ENCODE measurements around the gene FLT3LG. TPM values are rescaled to one million over a fixed set of nuclear protein-coding genes. Genes with fewer than 3 reads are reported as not detected.
A peak's percentile ranks its signal among the peaks of the same experiment; 100 is the strongest.

Gene FLT3LG
- total RNA-seq, 2 experiments from 2014 or later = 250 to 282 TPM

DNA sequence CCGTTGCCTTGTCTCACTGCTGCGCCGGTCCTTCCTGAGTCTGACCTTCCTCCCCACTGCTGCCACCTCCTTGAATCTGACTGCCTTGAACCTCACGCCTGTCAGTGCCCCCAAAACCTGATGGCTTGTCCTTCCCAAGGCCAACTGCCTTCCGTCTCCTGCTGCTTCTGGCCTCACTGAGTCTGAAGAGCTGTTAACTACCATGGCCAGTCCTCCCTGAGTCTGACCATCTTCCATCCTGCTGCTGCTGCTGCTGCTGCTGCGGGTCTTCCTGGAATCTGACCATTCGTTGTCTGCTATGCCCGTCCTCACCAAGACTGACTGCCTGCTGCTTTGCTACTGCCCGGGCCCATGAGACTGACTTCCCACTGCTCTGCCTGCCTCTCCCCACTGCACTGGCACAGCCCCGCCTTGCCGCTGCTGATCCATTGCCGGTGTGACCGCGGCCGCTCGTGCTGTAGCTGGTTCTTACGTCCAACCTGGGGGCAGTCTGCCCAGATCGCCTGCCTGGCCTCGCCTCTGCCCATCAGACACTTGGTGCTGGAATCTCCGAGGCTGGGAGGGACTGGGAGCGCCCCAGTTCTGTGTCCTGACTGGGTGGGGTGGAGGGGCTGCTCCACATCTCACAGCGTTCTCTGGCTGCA, 50.9 kb downstream of the FLT3LG start:
- H3K27me3 Mint-ChIP-seq = peaks cover 2% of the 10 kb centered on the region
- no peak overlapping the region for H3K27ac Mint-ChIP-seq
- H3K4me1 Mint-ChIP-seq = peaks cover 13% of the 10 kb centered on the region
- POLR2A ChIA-PET = interaction anchor here (1.0 kb wide), 1 partner anchor 11 kb away, joined by 4 read pairs; no protein-coding TSS in a partner anchor
- DNase-seq = no peak
- H3K9me3 Mint-ChIP-seq = no peaks in the 10 kb centered on the region
- ATAC-seq (ENCODE audit: low read depth) = no peak
- no peaks in the 10 kb centered on the region for H3K36me3 Mint-ChIP-seq
- no peak overlapping the region for H3K4me3 Mint-ChIP-seq

DNA sequence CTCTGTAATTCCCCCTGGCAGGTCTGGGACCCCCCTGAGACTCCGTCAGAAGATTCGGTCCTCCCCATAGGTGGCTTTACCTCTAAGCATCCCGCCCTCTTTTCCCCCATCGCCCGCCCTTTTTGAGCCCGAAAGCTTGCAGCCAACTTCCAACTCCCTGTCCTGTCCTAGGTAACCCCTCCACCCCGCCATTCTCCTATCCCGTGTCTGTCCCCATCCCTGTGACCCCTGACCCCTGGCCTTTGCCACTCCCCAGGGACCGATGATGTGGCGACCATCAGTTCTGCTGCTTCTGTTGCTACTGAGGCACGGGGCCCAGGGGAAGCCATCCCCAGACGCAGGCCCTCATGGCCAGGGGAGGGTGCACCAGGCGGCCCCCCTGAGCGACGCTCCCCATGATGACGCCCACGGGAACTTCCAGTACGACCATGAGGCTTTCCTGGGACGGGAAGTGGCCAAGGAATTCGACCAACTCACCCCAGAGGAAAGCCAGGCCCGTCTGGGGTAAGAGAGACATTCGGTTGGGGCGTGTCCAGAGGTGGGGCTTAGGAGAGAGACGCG, 54.3 kb downstream of the FLT3LG start:
- Mint-ChIP-seq H3K36me3 (peaks cover 2% of the 10 kb centered on the region), H3K4me1 (peaks cover 17% of the 10 kb centered on the region), H3K27me3 (peaks cover 4% of the 10 kb centered on the region), H3K27ac (no peak overlapping the region), H3K4me3 (peak overlapping the region; percentile 75), H3K9me3 (no peaks in the 10 kb centered on the region)
- POLR2A ChIA-PET = interaction anchor here (1.0 to 1.3 kb wide), 3 partner anchors 19 to 27 kb away, joined by 3 to 5 read pairs (median 4); no protein-coding TSS in a partner anchor
- DNase-seq = no peak
- no peak for ATAC-seq (ENCODE audit: low read depth)

DNA sequence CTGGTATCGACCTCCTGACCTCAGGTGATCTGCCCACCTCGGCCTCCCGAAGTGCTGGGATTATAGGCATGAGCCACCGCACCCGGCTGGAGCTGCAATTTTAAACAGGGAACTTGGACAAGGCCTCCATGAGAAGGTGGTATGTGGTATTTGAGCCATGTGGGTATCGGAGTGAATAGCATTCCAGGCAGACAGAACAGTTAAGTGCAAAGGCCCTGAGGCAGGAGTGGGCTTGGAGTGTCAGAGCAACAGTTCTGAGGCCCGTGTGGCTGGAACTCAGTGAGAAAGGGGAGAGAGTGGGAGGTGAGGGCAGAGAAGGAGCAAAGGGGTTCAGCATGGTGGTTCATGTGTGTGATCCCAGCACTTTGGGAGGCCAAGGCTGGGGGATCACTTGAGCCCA, 56.7 kb downstream of the FLT3LG start:
- Mint-ChIP-seq H3K36me3 (peaks cover 2% of the 10 kb centered on the region), H3K4me1 (peaks cover 29% of the 10 kb centered on the region), H3K27me3 (peaks cover 4% of the 10 kb centered on the region), H3K27ac (no peak overlapping the region), H3K9me3 (no peaks in the 10 kb centered on the region), H3K4me3 (no peak overlapping the region)
- ATAC-seq (ENCODE audit: low read depth) (no peak), DNase-seq (no peak)
- POLR2A ChIA-PET = no interaction called here

DNA sequence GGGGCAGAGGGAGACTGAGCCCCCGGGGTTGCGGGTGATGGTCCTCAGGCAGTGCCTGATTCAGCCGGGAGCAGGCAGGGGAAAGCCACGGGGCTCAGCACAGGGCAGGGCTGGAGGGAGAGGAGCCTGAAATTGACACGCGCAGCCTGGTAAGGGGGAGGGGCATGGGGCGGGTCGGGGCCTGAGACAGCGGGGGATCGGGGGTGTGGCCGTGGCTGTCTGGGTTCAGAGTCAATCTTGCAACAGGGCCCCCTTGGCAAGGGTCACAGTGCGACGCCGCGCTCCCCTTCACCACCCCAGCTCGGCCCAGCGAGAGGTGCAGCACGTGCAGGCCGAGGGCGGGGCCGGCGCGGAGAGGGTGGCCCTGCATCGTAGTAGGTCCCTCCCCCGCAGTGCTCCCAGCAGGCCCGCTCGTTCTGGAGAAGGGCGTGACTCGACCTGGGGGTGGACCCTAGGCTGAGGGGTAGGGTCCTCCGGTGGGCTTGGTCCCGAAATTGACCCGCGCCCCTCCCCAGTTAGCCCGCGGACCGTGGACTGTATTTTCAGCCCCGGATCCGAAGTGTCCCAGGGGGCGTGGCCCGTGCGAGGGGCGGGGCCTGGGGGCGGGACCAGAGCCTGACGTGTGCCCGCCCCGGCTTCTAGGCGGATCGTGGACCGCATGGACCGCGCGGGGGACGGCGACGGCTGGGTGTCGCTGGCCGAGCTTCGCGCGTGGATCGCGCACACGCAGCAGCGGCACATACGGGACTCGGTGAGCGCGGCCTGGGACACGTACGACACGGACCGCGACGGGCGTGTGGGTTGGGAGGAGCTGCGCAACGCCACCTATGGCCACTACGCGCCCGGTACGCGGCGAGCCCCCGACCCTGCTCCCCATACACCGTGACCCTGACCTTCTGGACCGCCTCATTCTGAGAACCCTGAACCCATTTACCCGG, 59.8 kb downstream of the FLT3LG start:
- DNase-seq = peak; percentile 96
- POLR2A ChIA-PET = interaction anchor here (0.6 to 2.4 kb wide), 7 partner anchors 13 to 82 kb away, joined by 3 to 12 read pairs (median 4); partner anchors contain the start of genes NOSIP and PIH1D1
- ATAC-seq (ENCODE audit: low read depth) = peak; percentile 92
- H3K27me3 Mint-ChIP-seq = peaks cover 4% of the 10 kb centered on the region
- peaks cover 19% of the 10 kb centered on the region for H3K4me1 Mint-ChIP-seq
- peaks cover 2% of the 10 kb centered on the region for H3K36me3 Mint-ChIP-seq
- peak overlapping the region; percentile 62 for H3K4me3 Mint-ChIP-seq
- H3K9me3 Mint-ChIP-seq = no peaks in the 10 kb centered on the region
- peak overlapping the region; percentile 42 for H3K27ac Mint-ChIP-seq

DNA sequence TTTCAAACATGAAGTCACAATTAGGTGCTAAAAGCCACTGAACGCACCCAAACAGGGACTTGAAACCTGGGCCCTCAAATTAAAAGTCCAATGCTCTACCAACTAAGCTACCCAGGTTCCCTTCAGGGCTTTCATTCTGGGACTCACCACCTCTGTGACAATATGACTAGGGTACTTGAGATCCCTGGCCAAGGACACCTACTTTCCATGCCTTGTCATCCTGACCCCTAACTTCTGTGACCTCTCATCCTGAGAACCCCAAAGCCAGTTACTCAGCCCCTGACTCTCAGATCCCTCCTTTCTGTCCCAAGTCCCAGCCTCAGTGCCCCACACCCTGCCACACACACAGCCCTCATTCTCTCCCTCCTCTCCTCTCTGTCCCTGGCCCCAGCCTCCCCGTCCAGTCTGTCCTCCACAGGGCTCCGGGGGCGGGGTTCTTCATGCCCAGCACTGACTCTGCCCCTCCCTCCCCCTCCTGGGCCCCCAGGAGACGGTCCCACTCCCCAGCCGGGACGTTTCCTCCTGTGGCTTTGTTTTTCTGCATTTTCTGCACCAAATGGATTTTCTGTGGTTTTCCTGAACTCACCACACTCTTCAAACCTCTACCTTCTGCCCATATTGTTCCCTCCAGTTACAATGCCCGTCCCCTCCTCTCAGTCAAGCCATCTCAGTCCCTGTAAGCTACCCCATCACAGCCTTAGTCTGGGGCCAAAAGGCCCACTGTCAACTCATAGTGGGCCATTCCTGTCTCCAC, 60.8 kb downstream of the FLT3LG start:
- Mint-ChIP-seq H3K4me1 (peaks cover 19% of the 10 kb centered on the region), H3K4me3 (peak overlapping the region; percentile 62), H3K9me3 (no peaks in the 10 kb centered on the region), H3K27ac (peak overlapping the region; percentile 28), H3K36me3 (peaks cover 2% of the 10 kb centered on the region), H3K27me3 (peaks cover 4% of the 10 kb centered on the region)
- DNase-seq = no peak
- no peak for ATAC-seq (ENCODE audit: low read depth)
- POLR2A ChIA-PET = interaction anchor here (0.9 to 2.4 kb wide), 6 partner anchors 12 to 142 kb away, joined by 3 to 12 read pairs (median 4); partner anchors contain the start of gene PIH1D1

Small RNA genes within 50 kb of the gene (microRNA-seq; reads per million reads assigned to microRNA genes)
- 34,430 reads per million, percentile 98 among the genes with 10 or more reads in this experiment for gene MIR150

Other genes starting within 250 kb of the FLT3LG start
- 1 to 10 TPM; 3.7 to 5.1 TPM for gene SLC6A16, start 149.0 kb upstream of the FLT3LG start, total RNA-seq
- 100 to 1,000 TPM; 246 to 258 TPM for gene CD37, start 138.8 kb upstream of the FLT3LG start, total RNA-seq
- gene TEAD2, start 111.8 kb upstream of the FLT3LG start, total RNA-seq = not detected
- gene DKKL1, start 110.3 kb upstream of the FLT3LG start, total RNA-seq = not detected
- not detected for gene KASH5, start 86.0 kb upstream of the FLT3LG start, total RNA-seq
- not detected for gene PTH2, start 50.8 kb upstream of the FLT3LG start, total RNA-seq
- gene GFY, start 48.8 kb upstream of the FLT3LG start, total RNA-seq = not detected
- under 1 TPM; 0.14 to 0.25 TPM for gene SLC17A7, start 32.7 kb upstream of the FLT3LG start, total RNA-seq
- 100 to 1,000 TPM; 143 to 148 TPM for gene PIH1D1, start 22.4 kb upstream of the FLT3LG start, total RNA-seq
- gene ALDH16A1, start 21.0 kb upstream of the FLT3LG start, total RNA-seq = 10 to 100 TPM; 41.8 to 42.9 TPM
- 1,000 to 10,000 TPM; 2,936 to 3,173 TPM for gene RPL13A, start 13.4 kb downstream of the FLT3LG start, total RNA-seq
- 1,000 to 10,000 TPM; 2,412 to 2,445 TPM for gene RPS11, start 22.2 kb downstream of the FLT3LG start, total RNA-seq
- 10 to 100 TPM; 19.8 to 24.4 TPM for gene FCGRT, start 38.4 kb downstream of the FLT3LG start, total RNA-seq
- gene RCN3, start 53.8 kb downstream of the FLT3LG start, total RNA-seq = 1 to 10 TPM; 1.6 to 2.4 TPM
- 100 to 1,000 TPM; 122 to 125 TPM for gene NOSIP, start 106.3 kb downstream of the FLT3LG start, total RNA-seq
- 1 to 10 TPM; 1.5 to 2.3 TPM for gene PRRG2, start 107.1 kb downstream of the FLT3LG start, total RNA-seq
- gene PRR12, start 117.0 kb downstream of the FLT3LG start, total RNA-seq = 10 to 100 TPM; 49.7 TPM
- 10 to 100 TPM; 12.3 to 14.9 TPM for gene RRAS, start 165.9 kb downstream of the FLT3LG start, total RNA-seq
- gene SCAF1, start 168.0 kb downstream of the FLT3LG start, total RNA-seq = 10 to 100 TPM; 64.7 to 66.9 TPM
- gene IRF3, start 191.6 kb downstream of the FLT3LG start, total RNA-seq = 100 to 1,000 TPM; 198 to 205 TPM
- 10 to 100 TPM; 63.4 to 71.3 TPM for gene BCL2L12, start 191.7 kb downstream of the FLT3LG start, total RNA-seq
- gene PRMT1, start 203.1 kb downstream of the FLT3LG start, total RNA-seq = 100 to 1,000 TPM; 118 to 123 TPM
- gene ADM5, start 215.4 kb downstream of the FLT3LG start, total RNA-seq = 1 to 10 TPM; 4.1 to 4.3 TPM
- 1 to 10 TPM; 2.1 to 4.1 TPM for gene CPT1C, start 216.9 kb downstream of the FLT3LG start, total RNA-seq

Data from activated naive CD8-positive, alpha-beta T cell treated with anti-CD3 and anti-CD28 coated beads, Interleukin-2, amount 10 ng/mL, durations not matched to agents 7 days and 5 days (primary cell).